Measurements from ENCODE around the gene SKOR1. TPM values are rescaled to one million over a fixed set of nuclear protein-coding genes. Genes with fewer than 3 reads are reported as not detected.

SKOR1 gene
- total and polyA plus RNA-seq, 2 experiments from 2014 or later = 0.11 TPM; not detected in 1

DNA sequence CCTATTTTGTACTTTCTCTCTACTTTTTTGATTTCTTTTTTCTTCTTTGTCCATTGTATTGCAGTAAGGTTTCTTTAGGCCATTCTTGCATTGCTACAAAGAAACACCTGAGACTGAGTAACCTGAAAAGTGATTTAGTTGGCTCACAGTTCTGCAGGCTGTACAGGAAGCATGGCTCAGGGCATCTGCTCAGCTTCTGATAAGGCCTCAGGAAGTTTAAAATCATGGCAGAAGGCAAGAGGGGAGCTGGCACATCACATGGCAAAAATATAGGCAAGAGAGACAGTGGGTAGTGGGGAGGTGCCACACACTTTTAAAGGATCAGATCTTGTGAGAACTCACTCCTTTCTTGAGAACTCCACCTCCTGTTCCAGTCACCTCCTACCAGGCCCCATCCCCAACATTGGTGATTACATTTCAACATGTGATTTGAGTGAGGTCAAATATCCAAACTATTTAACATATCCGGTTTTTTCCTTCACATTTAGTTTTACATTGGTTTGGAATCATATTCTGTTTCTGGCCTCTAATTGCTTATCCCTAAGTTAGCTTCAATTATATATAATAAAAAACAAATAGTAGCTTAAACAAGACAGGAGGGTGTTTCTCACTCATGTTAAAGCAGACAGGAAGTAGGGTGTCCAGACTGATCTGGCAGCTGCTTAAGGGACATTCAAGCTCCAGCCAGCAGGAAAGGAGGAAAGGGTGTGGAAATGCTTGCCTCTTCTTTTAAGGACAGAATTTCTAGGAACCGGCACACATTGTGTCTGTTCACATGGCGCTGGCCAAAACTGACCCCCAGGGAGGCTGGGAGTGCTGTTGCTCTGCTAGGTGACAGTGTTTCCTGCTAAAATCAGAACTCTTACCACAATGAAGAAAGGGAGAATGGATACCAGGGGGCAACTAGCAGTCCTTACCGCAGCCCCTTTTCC lies 28.8 kb upstream of the SKOR1 start:
- Histone ChIP-seq H3K27ac (no peak overlapping the region), H2AFZ (no peak overlapping the region), H3K79me2 (ENCODE audit: insufficient read depth) (no peaks in the 10 kb centered on the region), H3K9me3 (ENCODE audit: low read depth) (no peaks in the 10 kb centered on the region), H3K4me1 (ENCODE audit: insufficient read depth) (no peaks in the 10 kb centered on the region), H3K27me3 (replicated peaks; ENCODE audit: insufficient read depth) (no peaks in the 10 kb centered on the region), H4K20me1 (ENCODE audit: insufficient read depth) (no peaks in the 10 kb centered on the region), H3K9ac (no peak overlapping the region), H3K4me2 (ENCODE audit: unreplicated experiment) (no peak overlapping the region), H3F3A (ENCODE audit: insufficient read depth) (no peaks in the 10 kb centered on the region), H3K4me3 (no peak overlapping the region), H3K36me3 (ENCODE audit: low read depth) (peaks cover 3% of the 10 kb centered on the region; the same call in 1 of the 2 replicates), H3K9me2 (ENCODE audit: insufficient read depth) (no peaks in the 10 kb centered on the region)
- WGBS, 2 experiments (ENCODE audit: low coverage in 1 of 2, low lambda C conversion rate in 2 of 2, missing lambda C conversion rate in 2 of 2) = 74 to 75% methylated on average over 4 of the region's 4 CpGs
- no peak for DNase-seq
- no peak for TF ChIP-seq EZH2 (IDR thresholded peaks at IDR 0.05; ENCODE audit: insufficient read depth, poor library complexity, severe bottlenecking)
- TF ChIP-seq EZH2phosphoT487 (IDR thresholded peaks at IDR 0.05; ENCODE audit: insufficient read depth, low read depth) = no peak
- in situ Hi-C loops (cut with MboI) = no loop called here

DNA sequence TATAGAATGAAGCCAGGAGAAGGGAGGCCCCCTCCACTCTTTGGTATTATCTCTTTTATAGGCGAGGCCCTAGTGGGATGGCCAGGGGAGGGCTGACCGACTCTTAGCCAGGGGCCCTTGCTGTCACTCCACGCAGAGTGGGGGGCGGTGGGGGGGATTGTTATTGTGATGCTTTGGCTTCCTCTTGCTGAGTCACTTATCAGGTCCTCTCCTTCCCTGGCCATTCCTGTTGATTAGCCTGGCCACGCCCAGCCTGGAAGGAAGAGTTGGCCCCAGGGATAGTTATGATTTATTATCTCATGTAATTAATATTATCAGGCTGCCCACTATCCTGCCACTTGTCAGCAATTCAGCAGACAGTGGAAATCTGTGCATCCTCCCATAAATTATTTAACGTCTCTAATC lies 25.5 kb upstream of the SKOR1 start:
- Histone ChIP-seq H3K9ac (no peak overlapping the region), H3K27ac (no peak overlapping the region), H3K9me3 (ENCODE audit: low read depth) (no peaks in the 10 kb centered on the region), H4K20me1 (ENCODE audit: insufficient read depth) (no peaks in the 10 kb centered on the region), H3K4me3 (no peak overlapping the region), H3K79me2 (ENCODE audit: insufficient read depth) (no peaks in the 10 kb centered on the region), H3K4me1 (ENCODE audit: insufficient read depth) (no peaks in the 10 kb centered on the region), H3K9me2 (ENCODE audit: insufficient read depth) (no peaks in the 10 kb centered on the region), H3K27me3 (replicated peaks; ENCODE audit: insufficient read depth) (no peaks in the 10 kb centered on the region), H3K4me2 (ENCODE audit: unreplicated experiment) (no peak overlapping the region), H3K36me3 (ENCODE audit: low read depth) (no peaks in the 10 kb centered on the region; the same call in 1 of the 2 replicates), H3F3A (ENCODE audit: insufficient read depth) (no peaks in the 10 kb centered on the region), H2AFZ (no peak overlapping the region)
- no peak for TF ChIP-seq EZH2phosphoT487 (IDR thresholded peaks at IDR 0.05; ENCODE audit: insufficient read depth, low read depth)
- TF ChIP-seq EZH2 (IDR thresholded peaks at IDR 0.05; ENCODE audit: insufficient read depth, poor library complexity, severe bottlenecking) = no peak
- in situ Hi-C loops (cut with MboI) = no loop called here
- DNase-seq = no peak
- 71 to 86% methylated on average over 6 of the region's 6 CpGs for WGBS, 2 experiments (ENCODE audit: low coverage in 1 of 2, low lambda C conversion rate in 2 of 2, missing lambda C conversion rate in 2 of 2)

DNA sequence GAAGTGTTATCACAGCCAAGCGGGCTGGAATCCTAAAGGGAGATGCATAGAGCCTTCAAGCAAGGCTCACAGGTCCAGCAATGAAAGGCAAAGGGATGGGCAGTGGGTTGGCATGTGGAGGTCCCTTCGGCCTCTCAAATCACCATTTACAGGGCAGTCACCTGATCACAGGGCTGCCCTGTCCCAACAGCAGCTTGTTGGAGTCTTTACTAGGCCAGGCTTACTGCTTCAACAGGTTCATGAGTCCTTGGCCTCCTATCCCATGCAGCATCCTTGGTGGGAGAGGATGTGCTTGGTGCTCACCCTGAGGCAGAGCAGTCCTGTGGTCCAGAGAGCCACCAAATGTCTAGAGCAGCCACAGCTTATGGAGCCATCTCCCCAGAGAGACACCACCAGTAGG lies 24.2 kb upstream of the SKOR1 start:
- Histone ChIP-seq H3K4me1 (ENCODE audit: insufficient read depth) (no peaks in the 10 kb centered on the region), H3K9me3 (ENCODE audit: low read depth) (no peaks in the 10 kb centered on the region), H2AFZ (no peak overlapping the region), H3K9ac (no peak overlapping the region), H3K27ac (no peak overlapping the region), H3K27me3 (replicated peaks; ENCODE audit: insufficient read depth) (no peaks in the 10 kb centered on the region), H3K36me3 (ENCODE audit: low read depth) (no peaks in the 10 kb centered on the region), H4K20me1 (ENCODE audit: insufficient read depth) (no peaks in the 10 kb centered on the region), H3F3A (ENCODE audit: insufficient read depth) (no peaks in the 10 kb centered on the region), H3K4me2 (ENCODE audit: unreplicated experiment) (no peak overlapping the region), H3K9me2 (ENCODE audit: insufficient read depth) (no peaks in the 10 kb centered on the region), H3K4me3 (no peak overlapping the region), H3K79me2 (ENCODE audit: insufficient read depth) (no peaks in the 10 kb centered on the region)
- 79% methylated on average over 2 of the region's 2 CpGs for WGBS, 2 experiments (ENCODE audit: low coverage in 1 of 2, low lambda C conversion rate in 2 of 2, missing lambda C conversion rate in 2 of 2)
- no peak for DNase-seq
- in situ Hi-C loops (cut with MboI) = no loop called here
- no peak for TF ChIP-seq EZH2phosphoT487 (IDR thresholded peaks at IDR 0.05; ENCODE audit: insufficient read depth, low read depth)
- no peak for TF ChIP-seq EZH2 (IDR thresholded peaks at IDR 0.05; ENCODE audit: insufficient read depth, poor library complexity, severe bottlenecking)

DNA sequence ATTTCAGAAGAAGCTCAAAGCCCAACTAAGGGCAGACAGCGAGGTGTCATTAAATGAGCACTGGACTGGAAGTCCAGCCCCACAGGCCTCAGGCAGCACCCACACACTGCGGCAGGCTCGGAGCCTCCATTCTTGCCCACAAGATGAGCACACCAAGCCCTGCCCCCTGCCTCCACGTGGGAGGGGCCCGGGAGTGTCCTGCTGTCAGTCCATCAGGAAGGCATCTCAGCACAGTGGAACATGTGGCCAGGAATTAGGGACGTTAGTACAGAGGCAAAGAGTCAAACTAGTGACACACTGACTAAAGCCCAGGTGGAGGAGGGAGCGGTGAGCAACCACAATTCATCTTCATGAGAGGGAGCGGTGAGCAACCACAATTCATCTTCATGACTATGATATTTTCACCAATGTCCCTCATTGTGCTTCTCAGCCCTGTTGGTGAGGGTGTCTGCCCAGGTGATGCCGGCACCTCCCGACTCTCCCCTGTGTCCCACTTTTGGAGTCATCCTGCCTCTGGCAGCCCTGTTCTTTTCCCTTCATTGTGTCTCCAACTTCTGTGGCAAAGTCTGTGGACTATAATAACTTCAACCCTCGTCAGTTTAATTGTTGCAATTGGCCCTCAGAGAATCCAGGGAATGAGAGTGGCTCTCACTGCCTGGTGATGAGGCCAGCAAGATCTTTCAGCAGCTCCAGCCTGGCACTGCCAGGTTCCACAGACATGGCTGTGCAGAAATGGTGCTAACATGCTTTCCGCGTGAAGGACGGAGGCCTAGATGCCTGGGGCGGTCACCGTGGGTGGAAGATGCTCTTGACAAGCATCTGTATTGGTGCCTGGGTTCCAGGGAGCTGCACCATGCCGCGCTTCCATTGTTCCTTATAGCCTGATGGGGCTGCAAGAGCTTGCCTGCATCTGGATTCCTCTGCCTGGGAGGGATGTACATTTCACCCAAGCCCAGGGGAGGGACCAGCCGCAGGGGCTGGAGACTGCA lies 23.1 kb upstream of the SKOR1 start:
- Histone ChIP-seq H3K4me2 (ENCODE audit: unreplicated experiment) (no peak overlapping the region), H3K9ac (no peak overlapping the region), H3K4me3 (no peak overlapping the region), H3K36me3 (ENCODE audit: low read depth) (no peaks in the 10 kb centered on the region), H3K9me3 (ENCODE audit: low read depth) (no peaks in the 10 kb centered on the region), H3K27ac (no peak overlapping the region), H3K9me2 (ENCODE audit: insufficient read depth) (no peaks in the 10 kb centered on the region), H2AFZ (no peak overlapping the region), H3F3A (ENCODE audit: insufficient read depth) (no peaks in the 10 kb centered on the region), H3K79me2 (ENCODE audit: insufficient read depth) (no peaks in the 10 kb centered on the region), H4K20me1 (ENCODE audit: insufficient read depth) (no peaks in the 10 kb centered on the region), H3K27me3 (replicated peaks; ENCODE audit: insufficient read depth) (no peaks in the 10 kb centered on the region), H3K4me1 (ENCODE audit: insufficient read depth) (no peaks in the 10 kb centered on the region)
- DNase-seq = no peak
- TF ChIP-seq EZH2 (IDR thresholded peaks at IDR 0.05; ENCODE audit: insufficient read depth, poor library complexity, severe bottlenecking) (no peak), EZH2phosphoT487 (IDR thresholded peaks at IDR 0.05; ENCODE audit: insufficient read depth, low read depth) (no peak)
- in situ Hi-C loops (cut with MboI) = no loop called here
- 93 to 94% methylated on average over 19 of the region's 19 CpGs for WGBS, 2 experiments (ENCODE audit: low coverage in 1 of 2, low lambda C conversion rate in 2 of 2, missing lambda C conversion rate in 2 of 2)

Data from GM23248 (cell line).